A549 (cell line): ENCODE results near the gene BABAM2.

Experiments
- BHLHE40 ChIP-seq: IDR thresholded peaks from 2 replicates; pipeline ENCODE4 v1.6.1; 2012; ENCODE audit warnings: low read depth, low read length, inconsistent platforms
- MAX ChIP-seq: IDR thresholded peaks from 2 replicates; pipeline ENCODE4 v1.6.1; 2012

- TF ChIP-seq BHLHE40 (no peak), MAX (no peak)
Observed at GRCh38 chr2:28263690-28264089, 373.2 kb downstream of the BABAM2 start.
